ENCODE measurements around the gene MAP10.
"Not testable (repeated sequence)": the region's sequence is repeated elsewhere in the genome, so short reads cannot be mapped to it uniquely, and the experiment has no call there.

The MAP10 gene

DNA sequence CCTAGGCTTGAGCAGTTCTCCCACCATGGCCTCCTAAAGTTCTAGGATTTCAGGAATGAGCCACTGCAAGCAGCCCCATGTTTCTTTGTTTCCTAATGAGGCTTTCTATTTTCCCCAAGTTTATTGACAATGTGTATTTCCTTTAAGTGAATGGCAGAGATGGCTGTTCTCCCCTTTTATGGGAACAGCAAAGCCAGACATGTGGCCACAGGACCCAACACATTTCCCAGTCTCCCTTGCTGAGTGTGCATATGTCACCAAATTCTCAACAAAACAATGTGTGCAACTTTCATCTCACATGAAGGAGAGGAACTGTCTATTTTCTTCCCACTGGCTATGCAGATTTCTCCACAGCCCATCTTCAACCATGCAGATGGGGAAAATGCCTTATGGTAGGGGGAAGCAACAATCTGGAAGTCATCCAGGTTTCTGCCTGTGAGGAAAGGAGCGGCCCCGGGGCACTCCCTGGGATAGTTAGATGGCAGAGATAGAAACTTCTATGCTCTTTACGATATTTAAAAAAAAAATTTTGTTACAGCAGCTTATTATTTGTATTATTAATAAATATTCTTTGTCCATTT, 28.6 kb upstream of the MAP10 start:
- no peaks in the 10 kb centered on the region for H3K27me3 ChIP-seq (ENCODE audit: low read depth, low read length)
- H3K36me3 ChIP-seq (ENCODE audit: control insufficient read depth in 1 of 2, insufficient read depth in 2 of 2, low read length in 2 of 2) = no peaks in the 10 kb centered on the region
- no peaks in the 10 kb centered on the region for H3K4me1 ChIP-seq (ENCODE audit: control insufficient read depth in 1 of 2, insufficient read depth in 2 of 2, low read length in 2 of 2)
- H3K4me3 ChIP-seq (ENCODE audit: low read depth in 1 of 2, low read length in 2 of 2) = no peak overlapping the region
- H3K27ac ChIP-seq (ENCODE audit: low read length) = no peak overlapping the region
- H3K9me3 ChIP-seq (ENCODE audit: control insufficient read depth in 1 of 2, low read length in 2 of 2) = no peaks in the 10 kb centered on the region

GRCh38 chr1:232780354-232780753, 24.9 kb upstream of the MAP10 start:
- no peak overlapping the region for H3K4me3 ChIP-seq (ENCODE audit: low read depth in 1 of 2, low read length in 2 of 2)
- H3K27ac ChIP-seq (ENCODE audit: low read length) = no peak overlapping the region
- H3K4me1 ChIP-seq (ENCODE audit: control insufficient read depth in 1 of 2, insufficient read depth in 2 of 2, low read length in 2 of 2) = no peaks in the 10 kb centered on the region
- H3K9me3 ChIP-seq (ENCODE audit: control insufficient read depth in 1 of 2, low read length in 2 of 2) = no peaks in the 10 kb centered on the region
- H3K36me3 ChIP-seq (ENCODE audit: control insufficient read depth in 1 of 2, insufficient read depth in 2 of 2, low read length in 2 of 2) = no peaks in the 10 kb centered on the region
- no peaks in the 10 kb centered on the region for H3K27me3 ChIP-seq (ENCODE audit: low read depth, low read length)

DNA sequence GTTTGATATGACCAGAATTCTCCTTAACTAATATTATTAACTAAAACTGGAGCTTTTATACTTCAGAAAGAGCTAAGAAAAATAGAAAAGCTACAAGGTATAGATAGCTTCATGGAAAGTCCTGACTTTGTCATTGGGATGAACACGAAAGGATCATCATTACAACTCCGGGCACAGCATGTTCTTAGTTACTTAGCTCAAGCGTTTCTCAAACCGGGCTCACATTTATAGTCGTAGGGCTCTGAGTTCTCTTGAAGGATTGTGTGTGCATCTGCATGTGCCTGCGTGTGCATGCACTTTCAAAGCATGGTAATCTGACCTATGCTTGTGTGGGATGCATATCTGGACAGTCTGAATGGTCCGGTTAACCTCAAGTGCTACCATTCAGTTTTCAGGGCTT, 20.4 kb upstream of the MAP10 start:
- no peaks in the 10 kb centered on the region for H3K9me3 ChIP-seq (ENCODE audit: control insufficient read depth in 1 of 2, low read length in 2 of 2)
- no peaks in the 10 kb centered on the region for H3K36me3 ChIP-seq (ENCODE audit: control insufficient read depth in 1 of 2, insufficient read depth in 2 of 2, low read length in 2 of 2)
- H3K27me3 ChIP-seq (ENCODE audit: low read depth, low read length) = no peaks in the 10 kb centered on the region
- no peak overlapping the region for H3K4me3 ChIP-seq (ENCODE audit: low read depth in 1 of 2, low read length in 2 of 2)
- H3K4me1 ChIP-seq (ENCODE audit: control insufficient read depth in 1 of 2, insufficient read depth in 2 of 2, low read length in 2 of 2) = no peaks in the 10 kb centered on the region
- no peak overlapping the region for H3K27ac ChIP-seq (ENCODE audit: low read length)

DNA sequence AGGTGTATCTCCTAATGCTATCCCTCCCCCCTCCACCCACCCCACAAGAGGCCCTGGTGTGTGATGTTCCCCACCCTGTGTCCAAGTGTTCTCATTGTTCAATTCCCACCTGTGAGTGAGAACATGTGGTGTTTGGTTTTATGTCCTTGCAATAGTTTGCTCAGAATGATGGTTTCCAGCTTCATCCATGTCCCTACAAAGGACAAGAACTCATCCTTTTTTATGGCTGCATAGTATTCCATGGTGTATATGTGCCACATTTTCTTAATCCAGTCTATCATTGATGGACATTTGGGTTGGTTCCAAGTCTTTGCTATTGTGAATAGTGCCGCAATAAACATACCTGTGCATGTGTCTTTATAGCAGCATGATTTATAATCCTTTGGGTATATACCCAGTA, 19.6 kb upstream of the MAP10 start:
- H3K27ac ChIP-seq (ENCODE audit: low read length); H3K27me3 ChIP-seq (ENCODE audit: low read depth, low read length); H3K36me3 ChIP-seq (ENCODE audit: control insufficient read depth in 1 of 2, insufficient read depth in 2 of 2, low read length in 2 of 2); H3K4me3 ChIP-seq (ENCODE audit: low read depth in 1 of 2, low read length in 2 of 2); H3K9me3 ChIP-seq (ENCODE audit: control insufficient read depth in 1 of 2, low read length in 2 of 2); H3K4me1 ChIP-seq (ENCODE audit: control insufficient read depth in 1 of 2, insufficient read depth in 2 of 2, low read length in 2 of 2): not testable (repeated sequence)

- no peak overlapping the region for H3K27ac ChIP-seq (ENCODE audit: low read length)
- no peaks in the 10 kb centered on the region for H3K36me3 ChIP-seq (ENCODE audit: control insufficient read depth in 1 of 2, insufficient read depth in 2 of 2, low read length in 2 of 2)
- no peaks in the 10 kb centered on the region for H3K9me3 ChIP-seq (ENCODE audit: control insufficient read depth in 1 of 2, low read length in 2 of 2)
- no peaks in the 10 kb centered on the region for H3K4me1 ChIP-seq (ENCODE audit: control insufficient read depth in 1 of 2, insufficient read depth in 2 of 2, low read length in 2 of 2)
- H3K4me3 ChIP-seq (ENCODE audit: low read depth in 1 of 2, low read length in 2 of 2) = no peak overlapping the region
- no peaks in the 10 kb centered on the region for H3K27me3 ChIP-seq (ENCODE audit: low read depth, low read length)
These were observed 18.3 kb upstream of the MAP10 start for GRCh38 chr1:232786845-232787455.

- no peaks in the 10 kb centered on the region for H3K9me3 ChIP-seq (ENCODE audit: control insufficient read depth in 1 of 2, low read length in 2 of 2)
- no peaks in the 10 kb centered on the region for H3K36me3 ChIP-seq (ENCODE audit: control insufficient read depth in 1 of 2, insufficient read depth in 2 of 2, low read length in 2 of 2)
- no peak overlapping the region for H3K4me3 ChIP-seq (ENCODE audit: low read depth in 1 of 2, low read length in 2 of 2)
- no peaks in the 10 kb centered on the region for H3K27me3 ChIP-seq (ENCODE audit: low read depth, low read length)
- no peak overlapping the region for H3K27ac ChIP-seq (ENCODE audit: low read length)
- no peaks in the 10 kb centered on the region for H3K4me1 ChIP-seq (ENCODE audit: control insufficient read depth in 1 of 2, insufficient read depth in 2 of 2, low read length in 2 of 2)
These were observed 16.9 kb upstream of the MAP10 start for GRCh38 chr1:232788235-232788872.

DNA sequence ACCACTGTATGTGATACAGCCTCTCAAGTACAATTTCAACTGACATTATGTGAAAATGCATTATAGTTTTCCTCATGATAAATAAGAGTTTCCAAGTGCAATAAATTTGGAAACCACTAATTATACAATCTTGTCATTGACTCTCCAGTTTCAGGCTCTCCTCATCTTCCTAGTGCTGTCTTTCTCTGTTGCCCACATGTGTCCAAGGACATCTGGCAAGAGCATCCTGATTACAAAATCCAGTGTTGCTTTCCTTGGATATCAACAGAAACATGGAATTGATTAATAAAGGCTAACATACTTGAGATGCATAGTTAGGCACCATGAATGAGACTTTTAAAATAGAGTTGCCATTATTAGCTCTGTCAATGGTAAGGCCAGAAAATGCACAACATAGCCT, 15.6 kb upstream of the MAP10 start:
- Histone ChIP-seq H3K9me3 (ENCODE audit: control insufficient read depth in 1 of 2, low read length in 2 of 2) (no peaks in the 10 kb centered on the region), H3K27me3 (ENCODE audit: low read depth, low read length) (no peaks in the 10 kb centered on the region), H3K36me3 (ENCODE audit: control insufficient read depth in 1 of 2, insufficient read depth in 2 of 2, low read length in 2 of 2) (no peaks in the 10 kb centered on the region), H3K27ac (ENCODE audit: low read length) (no peak overlapping the region), H3K4me3 (ENCODE audit: low read depth in 1 of 2, low read length in 2 of 2) (no peak overlapping the region), H3K4me1 (ENCODE audit: control insufficient read depth in 1 of 2, insufficient read depth in 2 of 2, low read length in 2 of 2) (peaks cover 0 to 11% of the 10 kb centered on the region in 2 donors)

- no peaks in the 10 kb centered on the region for H3K36me3 ChIP-seq (ENCODE audit: control insufficient read depth in 1 of 2, insufficient read depth in 2 of 2, low read length in 2 of 2)
- H3K4me1 ChIP-seq (ENCODE audit: control insufficient read depth in 1 of 2, insufficient read depth in 2 of 2, low read length in 2 of 2) = peaks cover 0 to 11% of the 10 kb centered on the region in 2 donors
- H3K27me3 ChIP-seq (ENCODE audit: low read depth, low read length) = no peaks in the 10 kb centered on the region
- H3K4me3 ChIP-seq (ENCODE audit: low read depth in 1 of 2, low read length in 2 of 2) = no peak overlapping the region
- no peaks in the 10 kb centered on the region for H3K9me3 ChIP-seq (ENCODE audit: control insufficient read depth in 1 of 2, low read length in 2 of 2)
- H3K27ac ChIP-seq (ENCODE audit: low read length) = no peak overlapping the region
These were observed 12.3 kb upstream of the MAP10 start for GRCh38 chr1:232792949-232793348.

GRCh38 chr1:232793944-232794343, 11.3 kb upstream of the MAP10 start:
- no peak overlapping the region for H3K27ac ChIP-seq (ENCODE audit: low read length)
- H3K36me3 ChIP-seq (ENCODE audit: control insufficient read depth in 1 of 2, insufficient read depth in 2 of 2, low read length in 2 of 2) = no peaks in the 10 kb centered on the region
- H3K4me3 ChIP-seq (ENCODE audit: low read depth in 1 of 2, low read length in 2 of 2) = no peak overlapping the region

GRCh38 chr1:232795497-232796053, 9.6 kb upstream of the MAP10 start:
- Histone ChIP-seq H3K4me3 (ENCODE audit: low read depth in 1 of 2, low read length in 2 of 2) (no peak overlapping the region), H3K4me1 (ENCODE audit: control insufficient read depth in 1 of 2, insufficient read depth in 2 of 2, low read length in 2 of 2) (peaks cover 0 to 11% of the 10 kb centered on the region in 2 donors), H3K27me3 (ENCODE audit: low read depth, low read length) (no peaks in the 10 kb centered on the region), H3K9me3 (ENCODE audit: control insufficient read depth in 1 of 2, low read length in 2 of 2) (no peaks in the 10 kb centered on the region), H3K36me3 (ENCODE audit: control insufficient read depth in 1 of 2, insufficient read depth in 2 of 2, low read length in 2 of 2) (no peaks in the 10 kb centered on the region), H3K27ac (ENCODE audit: low read length) (no peak overlapping the region)

More at GRCh38 chr1:232793944-232794343, 11.3 kb upstream of the MAP10 start:
- Histone ChIP-seq H3K27me3 (ENCODE audit: low read depth, low read length) (no peaks in the 10 kb centered on the region), H3K9me3 (ENCODE audit: control insufficient read depth in 1 of 2, low read length in 2 of 2) (no peaks in the 10 kb centered on the region), H3K4me1 (ENCODE audit: control insufficient read depth in 1 of 2, insufficient read depth in 2 of 2, low read length in 2 of 2) (peaks cover 0 to 11% of the 10 kb centered on the region in 2 donors)

GRCh38 chr1:232797856-232798510, 7.2 kb upstream of the MAP10 start:
- H3K4me3 ChIP-seq (ENCODE audit: low read depth in 1 of 2, low read length in 2 of 2) = no peak overlapping the region
- H3K27me3 ChIP-seq (ENCODE audit: low read depth, low read length) = no peaks in the 10 kb centered on the region
- H3K9me3 ChIP-seq (ENCODE audit: control insufficient read depth in 1 of 2, low read length in 2 of 2) = no peaks in the 10 kb centered on the region
- peaks cover 0 to 11% of the 10 kb centered on the region in 2 donors for H3K4me1 ChIP-seq (ENCODE audit: control insufficient read depth in 1 of 2, insufficient read depth in 2 of 2, low read length in 2 of 2)
- H3K36me3 ChIP-seq (ENCODE audit: control insufficient read depth in 1 of 2, insufficient read depth in 2 of 2, low read length in 2 of 2) = no peaks in the 10 kb centered on the region
- no peak overlapping the region for H3K27ac ChIP-seq (ENCODE audit: low read length)

Measured in muscle layer of duodenum (tissue), 2 donors.